ENCODE data around the gene CDYL. TPM values are rescaled to one million over a fixed set of nuclear protein-coding genes. Genes with fewer than 3 reads are reported as not detected.

The CDYL gene
- total RNA-seq, 1 donor from 2014 or later = 104 TPM

- Mint-ChIP-seq H3K4me3 (no peak overlapping the region), H3K36me3 (peaks cover 25% of the 10 kb centered on the region), H3K27me3 (ENCODE audit: low read depth) (no peaks in the 10 kb centered on the region), H3K4me1 (peaks cover 27% of the 10 kb centered on the region), H3K9me3 (peaks cover 9% of the 10 kb centered on the region), H3K27ac (no peak overlapping the region)
- TF ChIP-seq CTCF (IDR thresholded peaks at IDR 0.05; ENCODE audit: unreplicated experiment) = no peak
- DNase-seq (ENCODE audit: low spot score in 2 of 2, unreplicated experiment in 2 of 2) = no peak
These were observed 127.7 kb downstream of the CDYL start for GRCh38 chr6:4903751-4904370.

- H3K4me3 Mint-ChIP-seq = no peak overlapping the region
- peaks cover 19% of the 10 kb centered on the region for H3K36me3 Mint-ChIP-seq
- no peak for TF ChIP-seq CTCF (IDR thresholded peaks at IDR 0.05; ENCODE audit: unreplicated experiment)
- peaks cover 28% of the 10 kb centered on the region for H3K4me1 Mint-ChIP-seq
- no peak for DNase-seq (ENCODE audit: low spot score in 2 of 2, unreplicated experiment in 2 of 2)
- peaks cover 3% of the 10 kb centered on the region for H3K9me3 Mint-ChIP-seq
- peak overlapping the region; percentile 60 for H3K27ac Mint-ChIP-seq
- H3K27me3 Mint-ChIP-seq (ENCODE audit: low read depth) = no peaks in the 10 kb centered on the region
These were observed 128.3 kb downstream of the CDYL start for GRCh38 chr6:4904461-4905025.

- Mint-ChIP-seq H3K4me1 (peaks cover 28% of the 10 kb centered on the region), H3K4me3 (no peak overlapping the region), H3K9me3 (no peaks in the 10 kb centered on the region), H3K27ac (no peak overlapping the region), H3K36me3 (peaks cover 23% of the 10 kb centered on the region), H3K27me3 (ENCODE audit: low read depth) (no peaks in the 10 kb centered on the region)
- DNase-seq (ENCODE audit: low spot score in 2 of 2, unreplicated experiment in 2 of 2) = no peak
- no peak for TF ChIP-seq CTCF (IDR thresholded peaks at IDR 0.05; ENCODE audit: unreplicated experiment)
These were observed 129.6 kb downstream of the CDYL start for GRCh38 chr6:4905826-4906225.

GRCh38 chr6:4906293-4907276 is 130.4 kb downstream of the CDYL start:
- Mint-ChIP-seq H3K27ac (peak overlapping the region; percentile 21), H3K27me3 (ENCODE audit: low read depth) (no peaks in the 10 kb centered on the region), H3K9me3 (no peaks in the 10 kb centered on the region), H3K36me3 (peaks cover 23% of the 10 kb centered on the region), H3K4me3 (no peak overlapping the region), H3K4me1 (peaks cover 28% of the 10 kb centered on the region)
- no peak for DNase-seq (ENCODE audit: low spot score in 2 of 2, unreplicated experiment in 2 of 2)
- TF ChIP-seq CTCF (IDR thresholded peaks at IDR 0.05; ENCODE audit: unreplicated experiment) = no peak

- no peak for DNase-seq (ENCODE audit: low spot score in 2 of 2, unreplicated experiment in 2 of 2)
- H3K9me3 Mint-ChIP-seq = no peaks in the 10 kb centered on the region
- peaks cover 28% of the 10 kb centered on the region for H3K4me1 Mint-ChIP-seq
- peaks cover 20% of the 10 kb centered on the region for H3K36me3 Mint-ChIP-seq
- H3K27me3 Mint-ChIP-seq (ENCODE audit: low read depth) = no peaks in the 10 kb centered on the region
- no peak for TF ChIP-seq CTCF (IDR thresholded peaks at IDR 0.05; ENCODE audit: unreplicated experiment)
- no peak overlapping the region for H3K4me3 Mint-ChIP-seq
- no peak overlapping the region for H3K27ac Mint-ChIP-seq
These were observed 131.4 kb downstream of the CDYL start for GRCh38 chr6:4907602-4908001.
